Measurements from ENCODE around the gene SFI1.

SFI1 gene

DNA sequence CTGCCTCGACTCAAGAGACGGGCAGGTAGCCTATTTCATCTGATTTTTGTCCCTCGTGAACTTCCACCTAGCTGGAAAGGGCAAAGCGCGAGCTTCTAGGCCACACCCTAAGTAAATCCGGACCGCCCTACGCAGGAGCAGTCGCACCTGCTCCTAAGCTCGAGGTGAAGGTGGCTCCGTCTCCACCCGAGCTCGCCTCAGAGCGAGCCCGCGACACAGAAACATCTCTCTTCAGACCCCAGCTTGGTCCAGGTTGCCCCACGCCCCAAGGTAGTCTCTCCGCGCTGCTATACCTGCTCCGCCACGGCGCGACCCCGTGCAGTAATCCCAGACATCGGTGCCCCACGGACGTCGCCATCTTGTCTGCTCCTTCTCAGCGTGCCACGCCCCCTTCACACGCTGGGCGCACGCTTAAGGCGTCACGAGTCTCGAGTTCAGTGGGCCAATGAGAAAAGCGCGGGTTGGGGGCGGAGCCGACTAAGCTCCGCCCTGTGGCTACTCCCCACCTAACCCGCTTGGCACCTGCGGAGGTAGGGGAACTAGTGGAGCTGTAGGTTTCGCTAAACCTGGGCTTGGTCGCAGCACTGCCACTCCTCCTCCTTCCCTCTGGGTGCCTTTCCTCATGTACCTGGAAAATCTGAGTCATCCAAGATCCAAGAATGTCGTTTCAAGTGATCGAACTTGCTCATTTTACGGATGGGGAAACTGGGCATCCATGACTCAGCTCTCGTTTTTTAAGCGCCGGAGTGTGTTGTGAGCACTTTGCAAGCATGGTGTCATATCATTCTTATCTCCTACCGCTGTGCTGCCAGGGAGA is 165.7 kb downstream of the SFI1 start, which contains the start of gene PISD:
TSS of gene PISD (minus strand) at position 365 of the 817 bp plus-strand sequence. CDS start at position 358, 7 bp downstream.
- TF ChIP-seq CTCF (conservative IDR thresholded peaks at IDR 0.05): no peak
- H3K27ac ChIP-seq: peak within 1 kb of the TSS; percentile 80

- TF ChIP-seq CTCF (conservative IDR thresholded peaks at IDR 0.05): no peak
- peak overlapping the region; percentile 80 for H3K27ac ChIP-seq
Observed at GRCh38 chr22:31662668-31663037, 166.3 kb downstream of the SFI1 start.
